ENCODE data around the gene MICALL1.

DNA sequence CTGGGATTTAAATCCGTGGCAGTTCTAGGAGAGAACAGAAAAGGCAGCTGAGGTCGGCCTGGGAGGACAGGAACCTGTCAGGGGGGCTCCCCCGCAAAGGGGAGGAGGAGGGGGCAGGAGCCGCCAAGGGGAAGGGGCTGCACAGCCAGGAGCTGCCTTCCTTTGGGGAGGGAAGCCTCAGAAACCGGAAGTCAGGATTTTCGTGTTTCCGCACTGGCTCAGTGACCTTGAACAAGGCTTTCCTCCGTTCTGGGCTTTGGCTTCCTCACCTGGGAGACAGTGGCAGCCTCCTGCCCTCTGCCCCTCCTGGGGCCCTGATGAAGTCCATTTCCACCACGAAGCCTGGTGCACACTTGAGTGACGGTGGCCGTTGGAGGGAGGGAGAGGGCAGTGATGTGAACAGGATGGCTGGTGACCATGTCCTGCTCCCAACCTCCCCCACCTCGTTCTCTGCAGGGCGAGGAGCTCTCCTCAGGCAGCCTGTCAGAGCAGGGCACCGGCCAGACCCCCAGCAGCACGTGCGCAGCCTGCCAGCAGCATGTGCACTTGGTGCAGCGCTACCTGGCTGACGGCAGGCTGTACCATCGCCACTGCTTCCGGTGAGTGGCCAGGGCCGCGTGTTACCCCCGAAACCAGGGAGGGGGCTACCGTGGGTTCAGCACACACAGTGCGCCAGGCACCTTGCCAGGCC lies 12.6 kb downstream of the MICALL1 start:
- TF ChIP-seq, protein P1, sequence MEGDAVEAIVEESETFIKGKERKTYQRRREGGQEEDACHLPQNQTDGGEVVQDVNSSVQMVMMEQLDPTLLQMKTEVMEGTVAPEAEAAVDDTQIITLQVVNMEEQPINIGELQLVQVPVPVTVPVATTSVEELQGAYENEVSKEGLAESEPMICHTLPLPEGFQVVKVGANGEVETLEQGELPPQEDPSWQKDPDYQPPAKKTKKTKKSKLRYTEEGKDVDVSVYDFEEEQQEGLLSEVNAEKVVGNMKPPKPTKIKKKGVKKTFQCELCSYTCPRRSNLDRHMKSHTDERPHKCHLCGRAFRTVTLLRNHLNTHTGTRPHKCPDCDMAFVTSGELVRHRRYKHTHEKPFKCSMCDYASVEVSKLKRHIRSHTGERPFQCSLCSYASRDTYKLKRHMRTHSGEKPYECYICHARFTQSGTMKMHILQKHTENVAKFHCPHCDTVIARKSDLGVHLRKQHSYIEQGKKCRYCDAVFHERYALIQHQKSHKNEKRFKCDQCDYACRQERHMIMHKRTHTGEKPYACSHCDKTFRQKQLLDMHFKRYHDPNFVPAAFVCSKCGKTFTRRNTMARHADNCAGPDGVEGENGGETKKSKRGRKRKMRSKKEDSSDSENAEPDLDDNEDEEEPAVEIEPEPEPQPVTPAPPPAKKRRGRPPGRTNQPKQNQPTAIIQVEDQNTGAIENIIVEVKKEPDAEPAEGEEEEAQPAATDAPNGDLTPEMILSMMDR (IDR thresholded peaks at IDR 0.05; ENCODE audit: low read length), result no peak
- no peak for TF ChIP-seq EZH2 (IDR thresholded peaks at IDR 0.05; ENCODE audit: borderline replicate concordance, low read length)
